K562 (cell line): Measurements from ENCODE around the gene MAPK8IP1. TPM values are rescaled to one million over a fixed set of nuclear protein-coding genes. Genes with fewer than 3 reads are reported as not detected.

ENCODE experiments used
- ATAC-seq: fragments of 200-7000 bp; cut with Tn5 transposase; 3 replicates; pipeline ENCODE4 v1.9.1; 2020; ENCODE audit warnings: moderate library complexity
- BruUV-seq: library from RNA; stranded (reverse); fragments of 400-500 nt; replicated peaks from 2 replicates; lab custom pipeline; 2021; lab: Mats Ljungman, UMichigan
- CTCF ChIA-PET: fragments of 300-600 bp; formaldehyde crosslinking; extraction: SDS; loops from one replicate; lab custom pipeline; 2021; ENCODE audit warnings: low intra/inter-chr PET ratio; lab: Yijun Ruan, JAX
- POLR2A ChIA-PET: fragments of 300-600, 350-650 bp; sonication (Branson Sonifier 250); formaldehyde crosslinking; extraction: SDS; loops from one replicate; lab custom pipeline; 2021; ENCODE audit warnings: antibody characterized with exemption, inconsistent platforms; lab: Yijun Ruan, JAX
- DNase-seq, 4 experiments: peaks; one replicate each; pipeline versions ENCODE4 v3.0.0 to v3.0.0-alpha.2; 2011 to 2018; ENCODE audit warnings: low spot score in 3 of 4, mixed read lengths in 3 of 4; ENCODE audit errors: extremely low read depth in 1 of 4
- FAIRE-seq: peaks from 2 replicates; lab custom pipeline; 2011; peaks lifted over from hg19 to GRCh38; lab: Jason Lieb, UNC
- H2AFZ ChIP-seq: 2 replicates; pipeline ENCODE4 v1.6.0; 2011; ENCODE audit warnings: low read depth, low read length, control low read depth, inconsistent platforms
- H3K27ac ChIP-seq: fragments of 200-600 bp; 3 replicates; pipeline ENCODE4 v1.8.0; 2011; ENCODE audit warnings: low read depth, mild to moderate bottlenecking, control low read depth, inconsistent platforms, low read length, moderate library complexity, mixed read lengths; ENCODE audit errors: extremely low read depth
- H3K27me3 ChIP-seq, 2 experiments: fragments of 300-600 bp in 1 of 2; 2 replicates in 1 of 2; 3 replicates in 1 of 2; pipeline versions ENCODE4 v1.6.0 to v1.8.0; 2011; ENCODE audit warnings: inconsistent platforms in 2 of 2, low read length in 2 of 2, mild to moderate bottlenecking in 1 of 2, mixed read lengths in 1 of 2, moderate library complexity in 1 of 2; ENCODE audit not compliant: control insufficient read depth in 2 of 2, insufficient read depth in 2 of 2
- H3K36me3 ChIP-seq: fragments of 300-600 bp; 3 replicates; pipeline ENCODE4 v1.8.0; 2011; ENCODE audit warnings: mild to moderate bottlenecking, low read length, inconsistent platforms; ENCODE audit not compliant: control insufficient read depth, insufficient read depth
- H3K4me1 ChIP-seq, 2 experiments: fragments of 200-600 bp in 1 of 2; replicated peaks in 1 of 2; 2 replicates in 1 of 2; 3 replicates in 1 of 2; pipeline versions ENCODE4 v1.5.1 to v1.8.0; 2011; ENCODE audit warnings: inconsistent platforms in 2 of 2, low read length in 2 of 2, mild to moderate bottlenecking in 1 of 2, mixed read lengths in 1 of 2, moderate library complexity in 1 of 2; ENCODE audit not compliant: control insufficient read depth in 2 of 2, insufficient read depth in 2 of 2
- H3K4me2 ChIP-seq: 2 replicates; pipeline ENCODE4 v1.6.1; 2011; ENCODE audit warnings: low read length, control low read depth, inconsistent platforms, mixed read lengths; ENCODE audit not compliant: insufficient read depth
- H3K4me3 ChIP-seq: fragments of 200-600 bp; sonication (generic), shearing (Covaris generic); 2 replicates; pipeline ENCODE4 v1.5.1; 2016; ENCODE audit warnings: control low read depth, inconsistent platforms
- H3K79me2 ChIP-seq: fragments of 200-600 bp; 3 replicates; pipeline ENCODE4 v1.8.0; 2011; ENCODE audit warnings: low read length, inconsistent platforms; ENCODE audit not compliant: control insufficient read depth, insufficient read depth
- H3K9ac ChIP-seq, 2 experiments: 2 replicates each; pipeline versions ENCODE4 v1.6.0 to v1.6.1; 2011; ENCODE audit warnings: low read depth in 2 of 2, low read length in 2 of 2, control low read depth in 1 of 2, inconsistent platforms in 1 of 2, mild to moderate bottlenecking in 1 of 2, mixed read lengths in 1 of 2; ENCODE audit not compliant: insufficient read depth in 1 of 2
- H3K9me1 ChIP-seq: one replicate; pipeline ENCODE4 v1.6.0; 2011; ENCODE audit warnings: inconsistent platforms, mild to moderate bottlenecking, low read length, moderate library complexity; ENCODE audit not compliant: control insufficient read depth, insufficient read depth
- H3K9me3 ChIP-seq: replicated peaks from 2 replicates; pipeline ENCODE4 v1.5.1; 2011; ENCODE audit warnings: low read depth, low read length, inconsistent platforms; ENCODE audit not compliant: control insufficient read depth, insufficient read depth
- H4K20me1 ChIP-seq: replicated peaks from 2 replicates; pipeline ENCODE4 v1.6.1; 2011; ENCODE audit warnings: low read length, inconsistent platforms, mixed read lengths; ENCODE audit not compliant: control insufficient read depth, insufficient read depth
- JUN ChIP-seq, 2 experiments: sonication (generic) in 1 of 2; formaldehyde crosslinking in 1 of 2; IDR thresholded peaks; 2 replicates each; pipeline versions ENCODE4 v1.6.1 to v1.8.0; 2012 to 2022; ENCODE audit warnings: borderline replicate concordance in 2 of 2, mild to moderate bottlenecking in 2 of 2, improper control_type of control experiment in 1 of 2, low read depth in 1 of 2, low read length in 1 of 2, missing genetic modification reagents in 1 of 2
- MAX ChIP-seq: sonication (generic); formaldehyde crosslinking; IDR thresholded peaks from 2 replicates; pipeline ENCODE4 v1.9.0; 2022; ENCODE audit warnings: mild to moderate bottlenecking, missing genetic modification reagents
- TEAD1 ChIP-seq, 2 experiments: fragments of 450-650 bp in 1 of 2; sonication (generic) in 1 of 2; formaldehyde crosslinking; IDR thresholded peaks; 2 replicates each; pipeline versions ENCODE4 v1.4.0 to v1.8.0; 2020 to 2022; ENCODE audit warnings: mild to moderate bottlenecking in 2 of 2, missing genetic modification reagents in 1 of 2
- ZBTB12 ChIP-seq: fragments of 250-450 bp; sonication (Bioruptor Pico); IDR thresholded peaks from 2 replicates; pipeline ENCODE4 v1.4.0; 2020
- ZBTB2 ChIP-seq: fragments of 450-650 bp; IDR thresholded peaks from 2 replicates; pipeline ENCODE4 v1.6.1; 2016; ENCODE audit warnings: antibody characterized with exemption
- ZFP36 ChIP-seq: fragments of 150-350 bp; IDR thresholded peaks from 2 replicates; pipeline ENCODE4 v1.6.1; 2018; ENCODE audit warnings: low read length, low read depth; ENCODE audit not compliant: partially characterized antibody
- ZNF124 ChIP-seq: sonication (generic); formaldehyde crosslinking; IDR thresholded peaks from 2 replicates; pipeline ENCODE4 v1.8.1; 2022; ENCODE audit warnings: missing genetic modification reagents
- ZNF316 ChIP-seq: fragments of 450-650 bp; IDR thresholded peaks from 2 replicates; pipeline ENCODE4 v1.6.1; 2016
- ZNF589 ChIP-seq: fragments of 200-800 bp; sonication (Bioruptor generic); IDR thresholded peaks from 2 replicates; pipeline ENCODE4 v1.6.1; 2016; ENCODE audit warnings: low read depth, missing genetic modification characterization, missing compliant biosample characterization
- WGBS: fragments of 100-300 bp; shearing (Covaris generic); methylation state at CpG from one replicate; pipeline ENCODE4 v1.1.6; 2016; ENCODE audit warnings: low coverage, mixed read lengths; ENCODE audit not compliant: insufficient coverage; ENCODE audit errors: missing lambda C conversion rate; 5-methylcytosine and 5-hydroxymethylcytosine counted together
- in situ Hi-C: fragments of 300-500 bp; cut with MboI; formaldehyde crosslinking; loops from 4 replicates; pipeline ENCODE4 v1.15.0; 2018; ENCODE audit warnings: inconsistent platforms, mixed read lengths
- intact Hi-C: fragments of 100-400 bp; cut with micrococcal nuclease; formaldehyde crosslinking; loops from 2 replicates; pipeline ENCODE4 v1.14.2; 2022
- polyA plus RNA-seq, 8 experiments: library from polyadenylated mRNA; depleted of rRNA in 4 of 8; stranded (reverse) in 5 of 8; unstranded in 3 of 8; fragments of >200 nt; fragmentation: Nextera tagmentation in 2 of 8; fragmentation: Illumina TruSeq in 1 of 8; extraction: Ambion mirVana in 2 of 8; extraction: Trizol in 1 of 8; gene quantifications; 2 replicates each; pipeline versions ENCODE4 v1.2.1 to v1.2.3, GENCODE V29; 2011 to 2014; ENCODE audit warnings: inconsistent platforms in 1 of 8, missing spikeins in 1 of 8
- total RNA-seq, 7 experiments: library from RNA; depleted of rRNA in 6 of 7; stranded (reverse); fragments of >200 nt in 6 of 7; fragmentation: Illumina TruSeq in 2 of 7; extraction: Trizol in 2 of 7; gene quantifications; 2 replicates each; pipeline versions ENCODE4 v1.2.1 to v1.2.3, GENCODE V29; 2011 to 2021; ENCODE audit warnings: low replicate concordance in 1 of 7
- TF ChIP-seq, protein P1 (sequence below): sonication (generic); formaldehyde crosslinking; IDR thresholded peaks from 2 replicates; pipeline ENCODE4 v1.8.0; 2022; ENCODE audit warnings: mild to moderate bottlenecking, low read depth, missing genetic modification reagents
- TF ChIP-seq, protein P2 (sequence below), 2 experiments: fragments of 450-650 bp in 1 of 2; sonication (generic) in 1 of 2; formaldehyde crosslinking in 1 of 2; IDR thresholded peaks in 1 of 2; conservative IDR thresholded peaks in 1 of 2; 2 replicates each; pipeline versions ENCODE4 v1.6.1 to v1.8.1; 2016 to 2023; ENCODE audit warnings: mild to moderate bottlenecking in 2 of 2, moderate library complexity in 2 of 2, inconsistent platforms in 1 of 2, missing genetic modification reagents in 1 of 2
- TF ChIP-seq, protein P3 (sequence below): fragments of 450-650 bp; formaldehyde crosslinking; IDR thresholded peaks from 2 replicates; pipeline ENCODE4 v1.4.0; 2020; ENCODE audit warnings: mild to moderate bottlenecking, moderate library complexity

The MAPK8IP1 gene
- total and polyA plus RNA-seq, 9 of the 15 experiments (the other 6 are each of a cell fraction or from before 2014, with no cell fraction given) = 0.13 to 6.9 (median 2.5) TPM

DNA sequence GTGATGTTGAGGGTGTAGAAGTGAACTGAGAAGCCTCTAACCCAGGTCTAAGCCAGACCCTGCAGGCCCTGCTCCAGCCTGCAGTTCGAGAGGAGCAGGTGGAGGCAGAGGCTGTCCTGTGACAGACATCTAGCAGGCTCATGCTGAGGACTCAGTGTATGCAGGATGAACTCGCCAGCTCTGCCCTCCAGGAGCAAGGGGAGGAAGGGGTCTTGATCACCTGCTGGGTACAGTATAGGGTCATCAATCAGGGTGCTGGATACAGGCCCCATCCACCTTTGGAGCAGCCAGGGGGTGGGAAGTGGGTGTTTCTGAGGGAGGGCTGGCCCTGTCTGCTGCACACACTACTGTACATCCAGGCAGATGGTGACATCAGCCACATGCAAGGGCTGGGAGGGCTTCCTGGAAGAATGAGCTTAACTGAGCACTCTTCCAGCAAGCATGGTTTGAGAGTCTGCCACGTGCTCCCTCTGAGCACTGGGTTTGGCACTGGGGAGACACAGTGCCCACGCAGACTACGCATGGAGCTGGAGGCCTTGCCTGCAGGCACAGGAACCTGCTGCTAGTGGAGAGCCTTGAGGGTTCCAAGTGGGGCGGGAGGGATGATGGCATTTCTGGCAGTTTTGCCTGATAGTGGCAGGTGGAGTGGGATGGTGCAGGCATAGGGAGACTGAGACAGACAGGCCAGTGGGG lies 9.2 kb downstream of the MAPK8IP1 start:
- ChIA-PET CTCF (no interaction called here), POLR2A (interaction anchor here (0.6 kb wide), 1 partner anchor 467 kb away, joined by 3 read pairs; no protein-coding TSS in a partner anchor)
- Histone ChIP-seq H4K20me1 (0 out of 2 replicates have a peak, but pooled peaks cover 9% of the 10 kb centered on the region), H3K79me2 (no peaks in the 10 kb centered on the region), H3K27ac (no peak overlapping the region), H2AFZ (no peak overlapping the region), H3K9ac (no peak overlapping the region), H3K27me3 (no peaks in the 10 kb centered on the region; a peak in 2 of 5 replicates), H3K9me1 (no peaks in the 10 kb centered on the region), H3K4me1 (peaks cover 6 to 21% of the 10 kb centered on the region in 2 experiments; a peak in 4 of 5 replicates), H3K4me3 (no peak overlapping the region), H3K4me2 (no peak overlapping the region), H3K9me3 (no peaks in the 10 kb centered on the region), H3K36me3 (no peaks in the 10 kb centered on the region)
- DNase-seq (no peak), ATAC-seq (no peak), FAIRE-seq (no peak)
- TF ChIP-seq ZBTB12 (CRISPR knock-in tag) (no peak), MAX (CRISPR knock-in tag) (0 out of 2 replicates have a peak, but pooled peaks have one; percentile 12), ZBTB2 (no peak), TEAD1 (CRISPR knock-in tag; IDR thresholded peaks at IDR 0.05) (no peak), ZNF124 (no peak), ZFP36 (peak; percentile 70), JUN (IDR thresholded peaks at IDR 0.05; ENCODE audit: borderline replicate concordance, low read depth, low read length) (no peak), JUN (CRISPR knock-in tag; IDR thresholded peaks at IDR 0.05; ENCODE audit: borderline replicate concordance) (no peak), ZNF589 (no peak), ZNF316 (no peak)
- TF ChIP-seq, protein P1, sequence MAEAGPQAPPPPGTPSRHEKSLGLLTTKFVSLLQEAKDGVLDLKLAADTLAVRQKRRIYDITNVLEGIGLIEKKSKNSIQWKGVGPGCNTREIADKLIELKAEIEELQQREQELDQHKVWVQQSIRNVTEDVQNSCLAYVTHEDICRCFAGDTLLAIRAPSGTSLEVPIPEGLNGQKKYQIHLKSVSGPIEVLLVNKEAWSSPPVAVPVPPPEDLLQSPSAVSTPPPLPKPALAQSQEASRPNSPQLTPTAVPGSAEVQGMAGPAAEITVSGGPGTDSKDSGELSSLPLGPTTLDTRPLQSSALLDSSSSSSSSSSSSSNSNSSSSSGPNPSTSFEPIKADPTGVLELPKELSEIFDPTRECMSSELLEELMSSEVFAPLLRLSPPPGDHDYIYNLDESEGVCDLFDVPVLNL (CRISPR knock-in tag) = no peak
- TF ChIP-seq, protein P2, sequence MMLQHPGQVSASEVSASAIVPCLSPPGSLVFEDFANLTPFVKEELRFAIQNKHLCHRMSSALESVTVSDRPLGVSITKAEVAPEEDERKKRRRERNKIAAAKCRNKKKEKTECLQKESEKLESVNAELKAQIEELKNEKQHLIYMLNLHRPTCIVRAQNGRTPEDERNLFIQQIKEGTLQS (IDR thresholded peaks at IDR 0.05) = no peak
- TF ChIP-seq, protein P2 (CRISPR knock-in tag; conservative IDR thresholded peaks at IDR 0.05) = no peak
- TF ChIP-seq, protein P3, sequence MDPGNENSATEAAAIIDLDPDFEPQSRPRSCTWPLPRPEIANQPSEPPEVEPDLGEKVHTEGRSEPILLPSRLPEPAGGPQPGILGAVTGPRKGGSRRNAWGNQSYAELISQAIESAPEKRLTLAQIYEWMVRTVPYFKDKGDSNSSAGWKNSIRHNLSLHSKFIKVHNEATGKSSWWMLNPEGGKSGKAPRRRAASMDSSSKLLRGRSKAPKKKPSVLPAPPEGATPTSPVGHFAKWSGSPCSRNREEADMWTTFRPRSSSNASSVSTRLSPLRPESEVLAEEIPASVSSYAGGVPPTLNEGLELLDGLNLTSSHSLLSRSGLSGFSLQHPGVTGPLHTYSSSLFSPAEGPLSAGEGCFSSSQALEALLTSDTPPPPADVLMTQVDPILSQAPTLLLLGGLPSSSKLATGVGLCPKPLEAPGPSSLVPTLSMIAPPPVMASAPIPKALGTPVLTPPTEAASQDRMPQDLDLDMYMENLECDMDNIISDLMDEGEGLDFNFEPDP = no peak
- BruUV-seq = no TSS peak
- intact Hi-C loops = no loop called here
- WGBS = 21% methylated on average over 6 of the region's 6 CpGs
- in situ Hi-C loops = no loop called here
